H1 (cell line): ENCODE results near the gene RTKN2. TPM values are rescaled to one million over a fixed set of nuclear protein-coding genes. Genes with fewer than 3 reads are reported as not detected.

Experiments used
- CHD1 ChIP-seq: IDR thresholded peaks from 2 replicates; pipeline ENCODE4 v1.6.1; 2012; ENCODE audit warnings: low read depth, low read length, improper control_type of control experiment
- KDM1A ChIP-seq: fragments of 200-600, 300-600 bp; sonication (generic); IDR thresholded peaks from 2 replicates; pipeline ENCODE4 v1.7.1; 2016; ENCODE audit warnings: mild to moderate bottlenecking, low read length, borderline replicate concordance
- SIN3A ChIP-seq, 2 experiments: IDR thresholded peaks in 1 of 2; conservative IDR thresholded peaks in 1 of 2; 2 replicates each; pipeline ENCODE4 v1.6.1; 2011 to 2012; ENCODE audit warnings: low read length in 2 of 2, improper control_type of control experiment in 1 of 2, low read depth in 1 of 2, mild to moderate bottlenecking in 1 of 2
- TBP ChIP-seq: IDR thresholded peaks from 2 replicates; pipeline ENCODE4 v1.6.1; 2011; ENCODE audit warnings: low read depth, low read length, improper control_type of control experiment
- polyA plus RNA-seq, 7 experiments: library from polyadenylated mRNA; depleted of rRNA in 3 of 7; stranded (reverse) in 5 of 7; unstranded in 2 of 7; fragments of >200 nt in 5 of 7; fragments of 200-250 nt in 2 of 7; gene quantifications; 1 replicate in 5 of 7; 2 replicates in 1 of 7; 4 replicates in 1 of 7; pipeline versions ENCODE4 v1.2.1 to v1.2.3, GENCODE V29; 2011 to 2013; ENCODE audit warnings: missing spikeins in 2 of 7, mixed read lengths in 2 of 7
- total RNA-seq: library from RNA; stranded (reverse); fragmentation: NEBNext Ultra II Directional; extraction: Animal tissue kit (Norgen Biotek cat#: 25700); gene quantifications from 2 replicates; pipeline ENCODE4 v1.2.1, GENCODE V29; 2021
- TF ChIP-seq, protein P1 (sequence below): fragments of 300-600 bp; sonication (generic); IDR thresholded peaks from 2 replicates; pipeline ENCODE4 v1.7.1; 2012; ENCODE audit warnings: low read length, moderate library complexity, mild to moderate bottlenecking, inconsistent platforms; ENCODE audit not compliant: insufficient replicate concordance

RTKN2 gene
- total and polyA plus RNA-seq, 2 of the 8 experiments (the other 6 are each of a cell fraction or from before 2014, with no cell fraction given), result 5.1 to 24.6 TPM

DNA sequence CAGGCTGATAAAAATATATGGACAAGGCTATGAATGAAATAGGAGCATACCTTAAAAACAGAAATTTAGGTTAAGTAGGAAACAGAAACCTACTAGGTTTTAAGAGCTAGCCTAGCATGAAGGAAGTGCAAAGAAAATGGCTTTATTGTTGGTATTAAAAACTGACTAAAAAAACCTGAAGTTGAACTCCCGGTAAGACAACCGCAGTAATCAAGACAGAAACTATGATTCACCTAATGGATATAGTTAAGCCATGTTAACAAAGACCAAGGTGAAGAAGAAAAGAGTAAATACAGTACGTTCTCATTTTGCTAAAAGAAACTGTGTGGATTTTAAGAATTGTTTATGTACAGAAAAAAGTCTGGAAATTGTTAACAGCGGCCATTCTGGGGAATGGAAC is 2.5 kb downstream of the RTKN2 start (continued):
- TF ChIP-seq, protein P1, sequence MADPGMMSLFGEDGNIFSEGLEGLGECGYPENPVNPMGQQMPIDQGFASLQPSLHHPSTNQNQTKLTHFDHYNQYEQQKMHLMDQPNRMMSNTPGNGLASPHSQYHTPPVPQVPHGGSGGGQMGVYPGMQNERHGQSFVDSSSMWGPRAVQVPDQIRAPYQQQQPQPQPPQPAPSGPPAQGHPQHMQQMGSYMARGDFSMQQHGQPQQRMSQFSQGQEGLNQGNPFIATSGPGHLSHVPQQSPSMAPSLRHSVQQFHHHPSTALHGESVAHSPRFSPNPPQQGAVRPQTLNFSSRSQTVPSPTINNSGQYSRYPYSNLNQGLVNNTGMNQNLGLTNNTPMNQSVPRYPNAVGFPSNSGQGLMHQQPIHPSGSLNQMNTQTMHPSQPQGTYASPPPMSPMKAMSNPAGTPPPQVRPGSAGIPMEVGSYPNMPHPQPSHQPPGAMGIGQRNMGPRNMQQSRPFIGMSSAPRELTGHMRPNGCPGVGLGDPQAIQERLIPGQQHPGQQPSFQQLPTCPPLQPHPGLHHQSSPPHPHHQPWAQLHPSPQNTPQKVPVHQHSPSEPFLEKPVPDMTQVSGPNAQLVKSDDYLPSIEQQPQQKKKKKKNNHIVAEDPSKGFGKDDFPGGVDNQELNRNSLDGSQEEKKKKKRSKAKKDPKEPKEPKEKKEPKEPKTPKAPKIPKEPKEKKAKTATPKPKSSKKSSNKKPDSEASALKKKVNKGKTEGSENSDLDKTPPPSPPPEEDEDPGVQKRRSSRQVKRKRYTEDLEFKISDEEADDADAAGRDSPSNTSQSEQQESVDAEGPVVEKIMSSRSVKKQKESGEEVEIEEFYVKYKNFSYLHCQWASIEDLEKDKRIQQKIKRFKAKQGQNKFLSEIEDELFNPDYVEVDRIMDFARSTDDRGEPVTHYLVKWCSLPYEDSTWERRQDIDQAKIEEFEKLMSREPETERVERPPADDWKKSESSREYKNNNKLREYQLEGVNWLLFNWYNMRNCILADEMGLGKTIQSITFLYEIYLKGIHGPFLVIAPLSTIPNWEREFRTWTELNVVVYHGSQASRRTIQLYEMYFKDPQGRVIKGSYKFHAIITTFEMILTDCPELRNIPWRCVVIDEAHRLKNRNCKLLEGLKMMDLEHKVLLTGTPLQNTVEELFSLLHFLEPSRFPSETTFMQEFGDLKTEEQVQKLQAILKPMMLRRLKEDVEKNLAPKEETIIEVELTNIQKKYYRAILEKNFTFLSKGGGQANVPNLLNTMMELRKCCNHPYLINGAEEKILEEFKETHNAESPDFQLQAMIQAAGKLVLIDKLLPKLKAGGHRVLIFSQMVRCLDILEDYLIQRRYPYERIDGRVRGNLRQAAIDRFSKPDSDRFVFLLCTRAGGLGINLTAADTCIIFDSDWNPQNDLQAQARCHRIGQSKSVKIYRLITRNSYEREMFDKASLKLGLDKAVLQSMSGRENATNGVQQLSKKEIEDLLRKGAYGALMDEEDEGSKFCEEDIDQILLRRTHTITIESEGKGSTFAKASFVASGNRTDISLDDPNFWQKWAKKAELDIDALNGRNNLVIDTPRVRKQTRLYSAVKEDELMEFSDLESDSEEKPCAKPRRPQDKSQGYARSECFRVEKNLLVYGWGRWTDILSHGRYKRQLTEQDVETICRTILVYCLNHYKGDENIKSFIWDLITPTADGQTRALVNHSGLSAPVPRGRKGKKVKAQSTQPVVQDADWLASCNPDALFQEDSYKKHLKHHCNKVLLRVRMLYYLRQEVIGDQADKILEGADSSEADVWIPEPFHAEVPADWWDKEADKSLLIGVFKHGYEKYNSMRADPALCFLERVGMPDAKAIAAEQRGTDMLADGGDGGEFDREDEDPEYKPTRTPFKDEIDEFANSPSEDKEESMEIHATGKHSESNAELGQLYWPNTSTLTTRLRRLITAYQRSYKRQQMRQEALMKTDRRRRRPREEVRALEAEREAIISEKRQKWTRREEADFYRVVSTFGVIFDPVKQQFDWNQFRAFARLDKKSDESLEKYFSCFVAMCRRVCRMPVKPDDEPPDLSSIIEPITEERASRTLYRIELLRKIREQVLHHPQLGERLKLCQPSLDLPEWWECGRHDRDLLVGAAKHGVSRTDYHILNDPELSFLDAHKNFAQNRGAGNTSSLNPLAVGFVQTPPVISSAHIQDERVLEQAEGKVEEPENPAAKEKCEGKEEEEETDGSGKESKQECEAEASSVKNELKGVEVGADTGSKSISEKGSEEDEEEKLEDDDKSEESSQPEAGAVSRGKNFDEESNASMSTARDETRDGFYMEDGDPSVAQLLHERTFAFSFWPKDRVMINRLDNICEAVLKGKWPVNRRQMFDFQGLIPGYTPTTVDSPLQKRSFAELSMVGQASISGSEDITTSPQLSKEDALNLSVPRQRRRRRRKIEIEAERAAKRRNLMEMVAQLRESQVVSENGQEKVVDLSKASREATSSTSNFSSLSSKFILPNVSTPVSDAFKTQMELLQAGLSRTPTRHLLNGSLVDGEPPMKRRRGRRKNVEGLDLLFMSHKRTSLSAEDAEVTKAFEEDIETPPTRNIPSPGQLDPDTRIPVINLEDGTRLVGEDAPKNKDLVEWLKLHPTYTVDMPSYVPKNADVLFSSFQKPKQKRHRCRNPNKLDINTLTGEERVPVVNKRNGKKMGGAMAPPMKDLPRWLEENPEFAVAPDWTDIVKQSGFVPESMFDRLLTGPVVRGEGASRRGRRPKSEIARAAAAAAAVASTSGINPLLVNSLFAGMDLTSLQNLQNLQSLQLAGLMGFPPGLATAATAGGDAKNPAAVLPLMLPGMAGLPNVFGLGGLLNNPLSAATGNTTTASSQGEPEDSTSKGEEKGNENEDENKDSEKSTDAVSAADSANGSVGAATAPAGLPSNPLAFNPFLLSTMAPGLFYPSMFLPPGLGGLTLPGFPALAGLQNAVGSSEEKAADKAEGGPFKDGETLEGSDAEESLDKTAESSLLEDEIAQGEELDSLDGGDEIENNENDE, result no peak
- no peak for TF ChIP-seq KDM1A
- TF ChIP-seq SIN3A (conservative IDR thresholded peaks at IDR 0.05 in 1 of 2, IDR thresholded peaks at IDR 0.05 in 1 of 2; ENCODE audit: low read depth in 1 of 2, low read length in 2 of 2), result no peak
- TF ChIP-seq TBP, result no peak
- TF ChIP-seq CHD1, result no peak
